Measurements from ENCODE around the gene EVA1C. TPM values are rescaled to one million over a fixed set of nuclear protein-coding genes. Genes with fewer than 3 reads are reported as not detected.
A peak's percentile ranks its signal among the peaks of the same experiment; 100 is the strongest.

The EVA1C gene
- total and polyA plus RNA-seq, 2 donors from 2014 or later: 13.8 to 63.4 TPM

DNA sequence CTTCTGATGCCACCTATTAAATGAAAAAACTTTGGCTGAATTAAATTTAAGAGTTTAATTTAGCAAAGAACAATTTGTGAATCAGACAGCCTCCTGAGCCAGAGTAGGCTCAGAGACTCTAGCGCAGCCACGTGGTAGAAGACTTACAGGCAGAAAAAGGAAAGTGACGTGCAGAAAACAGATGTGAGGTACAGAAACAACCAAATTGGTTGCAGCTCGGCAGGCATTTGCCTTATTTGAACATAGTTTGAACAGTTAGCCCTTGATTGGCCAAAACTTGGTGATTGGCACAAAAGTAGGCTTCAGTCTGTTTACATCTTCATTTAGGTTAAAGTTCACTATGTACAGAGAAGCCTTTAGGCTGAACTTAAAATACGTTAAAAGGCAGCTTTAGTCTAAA lies 149.9 kb downstream of the EVA1C start:
- TF ChIP-seq, protein P1, sequence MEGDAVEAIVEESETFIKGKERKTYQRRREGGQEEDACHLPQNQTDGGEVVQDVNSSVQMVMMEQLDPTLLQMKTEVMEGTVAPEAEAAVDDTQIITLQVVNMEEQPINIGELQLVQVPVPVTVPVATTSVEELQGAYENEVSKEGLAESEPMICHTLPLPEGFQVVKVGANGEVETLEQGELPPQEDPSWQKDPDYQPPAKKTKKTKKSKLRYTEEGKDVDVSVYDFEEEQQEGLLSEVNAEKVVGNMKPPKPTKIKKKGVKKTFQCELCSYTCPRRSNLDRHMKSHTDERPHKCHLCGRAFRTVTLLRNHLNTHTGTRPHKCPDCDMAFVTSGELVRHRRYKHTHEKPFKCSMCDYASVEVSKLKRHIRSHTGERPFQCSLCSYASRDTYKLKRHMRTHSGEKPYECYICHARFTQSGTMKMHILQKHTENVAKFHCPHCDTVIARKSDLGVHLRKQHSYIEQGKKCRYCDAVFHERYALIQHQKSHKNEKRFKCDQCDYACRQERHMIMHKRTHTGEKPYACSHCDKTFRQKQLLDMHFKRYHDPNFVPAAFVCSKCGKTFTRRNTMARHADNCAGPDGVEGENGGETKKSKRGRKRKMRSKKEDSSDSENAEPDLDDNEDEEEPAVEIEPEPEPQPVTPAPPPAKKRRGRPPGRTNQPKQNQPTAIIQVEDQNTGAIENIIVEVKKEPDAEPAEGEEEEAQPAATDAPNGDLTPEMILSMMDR (IDR thresholded peaks at IDR 0.05; ENCODE audit: borderline replicate concordance, extremely low read depth, insufficient read depth): peak; percentile 35
- H3K36me3 ChIP-seq (ENCODE audit: control insufficient read depth in 2 of 3, insufficient read depth in 3 of 3, low read length in 3 of 3): no peaks in the 10 kb centered on the region
- H3K9ac ChIP-seq (ENCODE audit: low read length in 3 of 3): no peak overlapping the region
- no peak overlapping the region for H3K4me3 ChIP-seq (ENCODE audit: low read length in 3 of 3)
- H3K9me3 ChIP-seq (ENCODE audit: control insufficient read depth in 2 of 3, insufficient read depth in 1 of 3, low read length in 3 of 3): peaks cover 0 to 6% (median 0%) of the 10 kb centered on the region in 3 donors
- peak in 3 of 5 donors; percentile 22 to 69 (median 46) for DNase-seq
- FAIRE-seq: no peak
- H3K27me3 ChIP-seq (ENCODE audit: control insufficient read depth, insufficient read depth, low read length): no peaks in the 10 kb centered on the region
- no peak overlapping the region for H3K27ac ChIP-seq (ENCODE audit: low read depth in 2 of 2, low read length in 2 of 2)
- intact Hi-C loops (cut with DNase I): no loop called here
- no peaks in the 10 kb centered on the region for H3K4me1 ChIP-seq (ENCODE audit: control insufficient read depth in 2 of 3, insufficient read depth in 2 of 3, low read depth in 1 of 3, low read length in 3 of 3)

DNA sequence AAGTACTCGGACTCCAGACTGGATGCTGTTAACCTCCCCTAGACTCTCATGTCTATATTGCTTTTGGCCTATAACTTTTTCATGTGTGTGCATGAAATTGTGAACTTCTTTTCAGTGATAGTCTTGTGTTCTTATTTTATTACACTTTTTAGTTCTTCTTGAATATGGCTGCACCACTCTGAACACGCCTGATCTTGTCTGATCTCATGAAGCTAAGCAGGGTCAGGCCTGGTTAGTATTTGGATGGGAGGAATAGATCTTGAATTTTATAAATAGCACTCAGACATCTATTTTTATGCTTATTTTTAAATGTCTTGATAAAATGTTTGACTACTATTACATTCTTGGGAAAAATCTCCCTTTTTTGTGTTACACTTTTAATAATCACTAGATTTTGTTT lies 150.4 kb downstream of the EVA1C start:
- Histone ChIP-seq H3K36me3 (ENCODE audit: control insufficient read depth in 2 of 3, insufficient read depth in 3 of 3, low read length in 3 of 3) (no peaks in the 10 kb centered on the region), H3K9ac (ENCODE audit: low read length in 3 of 3) (no peak overlapping the region), H3K4me1 (ENCODE audit: control insufficient read depth in 2 of 3, insufficient read depth in 2 of 3, low read depth in 1 of 3, low read length in 3 of 3) (no peaks in the 10 kb centered on the region), H3K27ac (ENCODE audit: low read depth in 2 of 2, low read length in 2 of 2) (no peak overlapping the region), H3K4me3 (ENCODE audit: low read length in 3 of 3) (no peak overlapping the region), H3K9me3 (ENCODE audit: control insufficient read depth in 2 of 3, insufficient read depth in 1 of 3, low read length in 3 of 3) (peaks cover 0 to 6% (median 0%) of the 10 kb centered on the region in 3 donors), H3K27me3 (ENCODE audit: control insufficient read depth, insufficient read depth, low read length) (no peaks in the 10 kb centered on the region)
- TF ChIP-seq, protein P1 (IDR thresholded peaks at IDR 0.05; ENCODE audit: borderline replicate concordance, extremely low read depth, insufficient read depth): no peak
- no peak for DNase-seq
- intact Hi-C loops (cut with DNase I): no loop called here
- no peak for FAIRE-seq

Other genes starting within 250 kb of the EVA1C start
- 7.0 TPM for gene MIS18A, start 133.7 kb upstream of the EVA1C start, total RNA-seq
- gene MIS18A, start 133.7 kb upstream of the EVA1C start, polyA plus RNA-seq (ENCODE audit: insufficient read depth, low read depth, low replicate concordance): 6.2 TPM
- not detected for gene MRAP, start 113.9 kb upstream of the EVA1C start, total RNA-seq
- gene MRAP, start 113.9 kb upstream of the EVA1C start, polyA plus RNA-seq (ENCODE audit: insufficient read depth, low read depth, low replicate concordance): not detected
- gene URB1, start 19.7 kb upstream of the EVA1C start, total RNA-seq: 15.0 TPM
- gene URB1, start 19.7 kb upstream of the EVA1C start, polyA plus RNA-seq (ENCODE audit: insufficient read depth, low read depth, low replicate concordance): 1.7 TPM
- gene TCP10L, start 172.8 kb downstream of the EVA1C start, total RNA-seq: 2.2 TPM
- gene TCP10L, start 172.8 kb downstream of the EVA1C start, polyA plus RNA-seq (ENCODE audit: insufficient read depth, low read depth, low replicate concordance): 5.2 TPM
- gene CFAP298, start 199.7 kb downstream of the EVA1C start, total RNA-seq: 46.9 TPM
- gene CFAP298, start 199.7 kb downstream of the EVA1C start, polyA plus RNA-seq (ENCODE audit: insufficient read depth, low read depth, low replicate concordance): 43.8 TPM